Body of pancreas (tissue), 4 donors: Measurements from ENCODE around the gene FUS. TPM values are rescaled to one million over a fixed set of nuclear protein-coding genes. Genes with fewer than 3 reads are reported as not detected.

ENCODE experiments used
- ATAC-seq: fragments of 150-250 bp; one replicate; pipeline ENCODE4 v1.9.1; 2016
- DNase-seq, 4 donors: peaks; one replicate each; pipeline ENCODE4 v3.0.0-alpha.2; 2019
- H3K27ac ChIP-seq, 4 donors: fragments of 200-600 bp; sonication (generic); 1 replicate in 3 of 4; 2 replicates in 1 of 4; pipeline versions ENCODE4 v1.5.1 to v1.6.1; 2016 to 2019; ENCODE audit warnings: mild to moderate bottlenecking in 1 of 4, mixed read lengths in 1 of 4, moderate library complexity in 1 of 4
- H3K27me3 ChIP-seq, 2 donors: fragments of 200-600 bp; sonication (generic); one replicate each; pipeline ENCODE4 v1.6.0; 2016; ENCODE audit warnings: mild to moderate bottlenecking in 1 of 2
- H3K36me3 ChIP-seq, 2 donors: fragments of 200-600 bp; sonication (generic); replicated peaks in 1 of 2; 2 replicates each; pipeline ENCODE4 v1.5.1; 2016; ENCODE audit warnings: low read depth in 2 of 2; ENCODE audit not compliant: insufficient read depth in 1 of 2
- H3K4me1 ChIP-seq: fragments of 200-600 bp; sonication (generic); one replicate; pipeline ENCODE4 v1.6.0; 2016
- H3K4me3 ChIP-seq, 2 donors: fragments of 200-600 bp; sonication (generic); 1 replicate in 1 of 2; 2 replicates in 1 of 2; pipeline ENCODE4 v1.5.1; 2016 to 2019
- H3K9me3 ChIP-seq, 3 donors: fragments of 200-600 bp; sonication (generic); 1 replicate in 2 of 3; 2 replicates in 1 of 3; pipeline ENCODE4 v1.5.1; 2016
- POLR2A ChIP-seq, 3 donors: fragments of 450-650 bp; IDR thresholded peaks; one replicate each; pipeline ENCODE4 v1.6.1; 2016; ENCODE audit warnings: antibody characterized with exemption in 3 of 3, mild to moderate bottlenecking in 2 of 3
- WGBS, 2 donors: methylation state at CpG; one replicate each; pipeline ENCODE4 v1.1.5; 2017; 5-methylcytosine and 5-hydroxymethylcytosine counted together
- intact Hi-C: fragments of 100-400 bp; cut with DNase I; formaldehyde crosslinking; loops from one replicate; pipeline ENCODE4 v1.15.1; 2023
- small RNA-seq: library from RNA; depleted of rRNA; stranded (forward); fragments of <200 nt; gene quantifications from one replicate; pipeline ENCODE3, GENCODE V24; 2016
- total RNA-seq, 2 donors: library from RNA; depleted of rRNA; stranded (reverse); fragments of >200 nt; gene quantifications; one replicate each; pipeline ENCODE4 v1.1.0, GENCODE V29; 2016

Gene FUS
- total RNA-seq, 2 donors from 2014 or later: 43.6 to 68.9 TPM

GRCh38 chr16:31238041-31238440, 58.1 kb downstream of the FUS start:
- no peak for DNase-seq
- Histone ChIP-seq H3K27ac (no peak overlapping the region), H3K9me3 (no peaks in the 10 kb centered on the region), H3K4me3 (no peak overlapping the region), H3K27me3 (no peaks in the 10 kb centered on the region), H3K4me1 (no peaks in the 10 kb centered on the region), H3K36me3 (no peaks in the 10 kb centered on the region)
- no peak for TF ChIP-seq POLR2A (IDR thresholded peaks at IDR 0.05)
- 72 to 87% methylated on average over 4 of the region's 4 CpGs for WGBS, 2 donors
- intact Hi-C loops: no loop called here
- no peak for ATAC-seq

Small RNA genes lying within 50 kb of the gene (small RNA-seq; reads per million reads assigned to genes)
- gene AC009088.4: not detected
- gene NDUFA3P6: not detected

Other genes starting within 250 kb of the FUS start
- 10 to 100 TPM in 1 of 2 donors, 1 to 10 TPM in 1; 7.9 to 27.2 TPM for gene ORAI3, start 231.1 kb upstream of the FUS start, total RNA-seq
- gene SETD1A, start 222.4 kb upstream of the FUS start, total RNA-seq: 10 to 100 TPM in 1 of 2 donors, 1 to 10 TPM in 1; 4.7 to 10.9 TPM
- gene HSD3B7, start 194.9 kb upstream of the FUS start, total RNA-seq: 10 to 100 TPM; 20.5 to 21.4 TPM
- gene STX1B, start 169.5 kb upstream of the FUS start, total RNA-seq: under 1 TPM; 0.26 to 0.33 TPM
- 10 to 100 TPM; 25.9 to 38.6 TPM for gene STX4, start 146.6 kb upstream of the FUS start, total RNA-seq
- 10 to 100 TPM in 1 of 2 donors, 1 to 10 TPM in 1; 2.9 to 15.2 TPM for gene ZNF668, start 105.9 kb upstream of the FUS start, total RNA-seq
- 10 to 100 TPM; 12.7 to 14.5 TPM for gene ZNF646, start 105.7 kb upstream of the FUS start, total RNA-seq
- gene PRSS53, start 91.2 kb upstream of the FUS start, total RNA-seq: 1 to 10 TPM; 3.0 to 6.0 TPM
- gene VKORC1, start 85.3 kb upstream of the FUS start, total RNA-seq: 100 to 1,000 TPM in 1 of 2 donors, 10 to 100 TPM in 1; 42.5 to 104 TPM
- gene BCKDK, start 71.8 kb upstream of the FUS start, total RNA-seq: 10 to 100 TPM; 33.9 to 61.7 TPM
- gene KAT8, start 62.5 kb upstream of the FUS start, total RNA-seq: 10 to 100 TPM; 55.7 to 66.4 TPM
- 10 to 100 TPM; 75.5 to 81.7 TPM for gene PRSS8, start 44.4 kb upstream of the FUS start, total RNA-seq
- gene PRSS36, start 30.1 kb upstream of the FUS start, total RNA-seq: 10 to 100 TPM in 1 of 2 donors, under 1 TPM in 1; 0.52 to 65.3 TPM
- 10 to 100 TPM; 12.7 to 13.8 TPM for gene PYCARD, start 22.6 kb downstream of the FUS start, total RNA-seq
- gene TRIM72, start 34.0 kb downstream of the FUS start, total RNA-seq: not detected
- gene PYDC1, start 37.0 kb downstream of the FUS start, total RNA-seq: not detected
- 1 to 10 TPM; 3.3 to 6.5 TPM for gene ITGAM, start 79.8 kb downstream of the FUS start, total RNA-seq
- gene ITGAX, start 175.0 kb downstream of the FUS start, total RNA-seq: 1 to 10 TPM; 3.0 to 8.6 TPM
- not detected for gene ITGAD, start 213.2 kb downstream of the FUS start, total RNA-seq
- not detected for gene COX6A2, start 248.2 kb downstream of the FUS start, total RNA-seq